WTC11 (cell line): ENCODE results near the gene RSU1. TPM values are rescaled to one million over a fixed set of nuclear protein-coding genes. Genes with fewer than 3 reads are reported as not detected.
A peak's percentile ranks its signal among the peaks of the same experiment; 100 is the strongest.

ENCODE experiments used
- ATAC-seq: fragments of 200-7000 bp; cut with Tn5 transposase; 2 replicates; pipeline ENCODE4 v1.10.0; 2021; ENCODE audit warnings: mild to moderate bottlenecking, moderate library complexity
- CTCF ChIA-PET: fragments of 300-600 bp; sonication (Branson Sonifier 250); formaldehyde crosslinking; loops from one replicate; lab custom pipeline; 2021; ENCODE audit warnings: antibody characterized with exemption; lab: Charles Lee
- POLR2A ChIA-PET: fragments of 350-600 bp; sonication (Branson Sonifier 250); formaldehyde crosslinking; loops from one replicate; lab custom pipeline; 2021; ENCODE audit warnings: antibody characterized with exemption; lab: Charles Lee
- DNase-seq: peaks from one replicate; pipeline ENCODE4 v3.0.0; 2021; ENCODE audit warnings: low spot score
- H3K27ac Mint-ChIP-seq: 2 replicates; pipeline ENCODE4 v1.8.0; 2021; ENCODE audit warnings: mixed read lengths
- H3K27me3 Mint-ChIP-seq: 2 replicates; pipeline ENCODE4 v1.8.0; 2021; ENCODE audit warnings: low read depth, mild to moderate bottlenecking, moderate library complexity, mixed read lengths
- H3K36me3 Mint-ChIP-seq: 2 replicates; pipeline ENCODE4 v1.8.0; 2021; ENCODE audit warnings: mixed read lengths
- H3K4me1 Mint-ChIP-seq: 2 replicates; pipeline ENCODE4 v1.8.0; 2022; ENCODE audit warnings: mixed read lengths
- H3K4me3 Mint-ChIP-seq: 2 replicates; pipeline ENCODE4 v1.8.0; 2021; ENCODE audit warnings: mild to moderate bottlenecking, moderate library complexity, mixed read lengths
- H3K9me3 Mint-ChIP-seq: 2 replicates; pipeline ENCODE4 v1.8.0; 2021; ENCODE audit warnings: mixed read lengths
- AFF4 ChIP-seq: sonication (generic); formaldehyde crosslinking; IDR thresholded peaks from 2 replicates; pipeline ENCODE4 v1.8.1; 2023; ENCODE audit warnings: mild to moderate bottlenecking, missing genetic modification reagents, borderline replicate concordance
- CREB1 ChIP-seq: sonication (generic); formaldehyde crosslinking; IDR thresholded peaks from 2 replicates; pipeline ENCODE4 v1.8.0; 2023; ENCODE audit warnings: mild to moderate bottlenecking, missing genetic modification reagents
- ETV6 ChIP-seq: sonication (generic); formaldehyde crosslinking; IDR thresholded peaks from 2 replicates; pipeline ENCODE4 v1.8.1; 2022; ENCODE audit warnings: mild to moderate bottlenecking, missing genetic modification reagents
- MXD4 ChIP-seq: fragments of 250-450 bp; sonication (Bioruptor Pico); IDR thresholded peaks from 2 replicates; pipeline ENCODE4 v1.8.0; 2021; ENCODE audit warnings: mild to moderate bottlenecking, moderate library complexity, borderline replicate concordance
- MYBL2 ChIP-seq: sonication (generic); formaldehyde crosslinking; IDR thresholded peaks from 2 replicates; pipeline ENCODE4 v1.8.1; 2023; ENCODE audit warnings: mild to moderate bottlenecking, moderate library complexity, missing genetic modification reagents
- NFATC4 ChIP-seq: fragments of 250-450 bp; sonication (Bioruptor Pico); IDR thresholded peaks from 2 replicates; pipeline ENCODE4 v1.9.0; 2021; ENCODE audit warnings: mild to moderate bottlenecking
- NFYB ChIP-seq: sonication (generic); formaldehyde crosslinking; conservative IDR thresholded peaks from 2 replicates; pipeline ENCODE4 v1.8.0; 2022; ENCODE audit warnings: low read depth, missing genetic modification reagents
- NR3C1 ChIP-seq: sonication (generic); formaldehyde crosslinking; conservative IDR thresholded peaks from 2 replicates; pipeline ENCODE4 v1.8.1; 2023; ENCODE audit warnings: low read depth, mild to moderate bottlenecking, missing genetic modification reagents
- OVOL2 ChIP-seq: fragments of 250-450 bp; sonication (Bioruptor Pico); IDR thresholded peaks from 2 replicates; pipeline ENCODE4 v1.9.0; 2021; ENCODE audit warnings: mild to moderate bottlenecking, borderline replicate concordance
- PREB ChIP-seq: sonication (generic); formaldehyde crosslinking; IDR thresholded peaks from 2 replicates; pipeline ENCODE4 v1.8.1; 2022; ENCODE audit warnings: mild to moderate bottlenecking, missing genetic modification reagents, moderate library complexity, borderline replicate concordance
- RELA ChIP-seq: sonication (generic); formaldehyde crosslinking; IDR thresholded peaks from 2 replicates; pipeline ENCODE4 v1.8.1; 2022; ENCODE audit warnings: missing genetic modification reagents, mild to moderate bottlenecking, borderline replicate concordance
- SP1 ChIP-seq: sonication (generic); formaldehyde crosslinking; conservative IDR thresholded peaks from 2 replicates; pipeline ENCODE4 v1.8.1; 2022; ENCODE audit warnings: missing genetic modification reagents
- TEAD1 ChIP-seq: sonication (generic); formaldehyde crosslinking; IDR thresholded peaks from 2 replicates; pipeline ENCODE4 v1.8.0; 2022; ENCODE audit warnings: mild to moderate bottlenecking, missing genetic modification reagents
- ZNF232 ChIP-seq: sonication (generic); formaldehyde crosslinking; IDR thresholded peaks from 2 replicates; pipeline ENCODE4 v1.8.0; 2022; ENCODE audit warnings: mild to moderate bottlenecking, missing genetic modification reagents
- ZNF396 ChIP-seq: fragments of 250-450 bp; sonication (Bioruptor Pico); IDR thresholded peaks from 2 replicates; pipeline ENCODE4 v1.8.0; 2021; ENCODE audit warnings: mild to moderate bottlenecking, moderate library complexity, borderline replicate concordance
- total RNA-seq: library from RNA; stranded (reverse); gene quantifications from 3 replicates; pipeline ENCODE4 v1.2.3, GENCODE V29; 2021
- TF ChIP-seq, protein P1 (sequence below): sonication (generic); formaldehyde crosslinking; IDR thresholded peaks from 2 replicates; pipeline ENCODE4 v1.8.0; 2022; ENCODE audit warnings: missing genetic modification reagents
- TF ChIP-seq, protein P2 (sequence below): sonication (generic); formaldehyde crosslinking; IDR thresholded peaks from 2 replicates; pipeline ENCODE4 v1.8.1; 2023; ENCODE audit warnings: mild to moderate bottlenecking, moderate library complexity, missing genetic modification reagents
- TF ChIP-seq, protein P3 (sequence below): fragments of 200-600 bp; IDR thresholded peaks from 2 replicates; pipeline ENCODE4 v1.8.0; 2022; ENCODE audit warnings: antibody characterized with exemption

The RSU1 gene
- total RNA-seq, 1 experiment from 2014 or later: 46.4 TPM

DNA sequence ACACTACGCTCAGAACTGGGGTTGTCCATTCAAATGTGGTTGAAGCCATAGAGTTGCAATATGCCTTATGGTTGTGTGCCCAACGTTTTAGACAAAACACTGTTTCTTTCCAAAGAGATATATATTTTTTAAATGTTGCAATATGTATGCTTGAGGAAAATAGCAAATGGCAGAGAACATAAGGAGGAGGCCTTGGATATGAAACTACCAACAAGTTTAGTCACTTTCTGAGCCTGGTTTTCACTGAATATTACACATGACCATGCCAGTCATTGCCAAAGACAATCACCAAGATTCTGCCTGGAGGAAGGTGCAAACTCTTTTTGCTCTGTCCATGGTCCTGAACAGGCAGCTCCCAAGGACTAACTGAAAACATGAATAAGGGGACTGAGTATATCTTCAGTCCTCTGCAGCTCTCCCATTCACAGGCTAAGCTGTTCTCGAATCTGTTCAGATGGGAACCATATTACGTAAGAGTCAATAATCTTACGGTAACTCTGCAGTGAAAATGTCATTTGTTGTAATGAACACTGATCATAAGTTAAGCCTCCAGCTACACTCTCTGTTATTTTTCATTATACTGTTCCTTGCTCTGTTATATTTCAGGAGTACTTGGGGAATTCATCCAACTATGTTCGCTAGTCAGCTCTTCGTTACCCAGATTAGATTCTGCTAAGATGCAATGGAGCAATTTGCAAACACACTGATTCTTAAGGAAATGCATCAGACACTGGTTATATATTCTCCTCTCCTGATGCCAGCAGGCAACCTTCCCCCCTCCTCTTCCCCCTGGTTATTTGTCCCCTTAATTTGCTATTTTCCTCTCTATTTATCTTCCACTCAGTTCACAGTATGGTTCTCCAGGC lies 204.9 kb downstream of the RSU1 start:
- H3K27ac Mint-ChIP-seq: no peak overlapping the region
- no peak overlapping the region for H3K4me3 Mint-ChIP-seq
- no peaks in the 10 kb centered on the region for H3K4me1 Mint-ChIP-seq
- peaks cover 4% of the 10 kb centered on the region; the same call in 1 of the 2 replicates for H3K27me3 Mint-ChIP-seq
- H3K9me3 Mint-ChIP-seq: peaks cover 24% of the 10 kb centered on the region
- DNase-seq (peak; percentile 60), ATAC-seq (peak; percentile 80)
- CTCF ChIA-PET: interaction anchor here (1.3 to 1.4 kb wide), 2 partner anchors 67 to 710 kb away, joined by 3 to 5 read pairs; no protein-coding TSS in a partner anchor
- TF ChIP-seq AFF4 (CRISPR knock-in tag) (no peak), TEAD1 (CRISPR knock-in tag) (0 out of 2 replicates have a peak, but pooled peaks have one; percentile 47), CREB1 (CRISPR knock-in tag) (0 out of 2 replicates have a peak, but pooled peaks have one; percentile 41), ETV6 (CRISPR knock-in tag) (0 out of 2 replicates have a peak, but pooled peaks have one; percentile 57), MXD4 (CRISPR knock-in tag) (no peak), ZNF232 (CRISPR knock-in tag) (peak; percentile 62; the same call in 1 of the 2 replicates), MYBL2 (CRISPR knock-in tag) (no peak)
- TF ChIP-seq, protein P1, sequence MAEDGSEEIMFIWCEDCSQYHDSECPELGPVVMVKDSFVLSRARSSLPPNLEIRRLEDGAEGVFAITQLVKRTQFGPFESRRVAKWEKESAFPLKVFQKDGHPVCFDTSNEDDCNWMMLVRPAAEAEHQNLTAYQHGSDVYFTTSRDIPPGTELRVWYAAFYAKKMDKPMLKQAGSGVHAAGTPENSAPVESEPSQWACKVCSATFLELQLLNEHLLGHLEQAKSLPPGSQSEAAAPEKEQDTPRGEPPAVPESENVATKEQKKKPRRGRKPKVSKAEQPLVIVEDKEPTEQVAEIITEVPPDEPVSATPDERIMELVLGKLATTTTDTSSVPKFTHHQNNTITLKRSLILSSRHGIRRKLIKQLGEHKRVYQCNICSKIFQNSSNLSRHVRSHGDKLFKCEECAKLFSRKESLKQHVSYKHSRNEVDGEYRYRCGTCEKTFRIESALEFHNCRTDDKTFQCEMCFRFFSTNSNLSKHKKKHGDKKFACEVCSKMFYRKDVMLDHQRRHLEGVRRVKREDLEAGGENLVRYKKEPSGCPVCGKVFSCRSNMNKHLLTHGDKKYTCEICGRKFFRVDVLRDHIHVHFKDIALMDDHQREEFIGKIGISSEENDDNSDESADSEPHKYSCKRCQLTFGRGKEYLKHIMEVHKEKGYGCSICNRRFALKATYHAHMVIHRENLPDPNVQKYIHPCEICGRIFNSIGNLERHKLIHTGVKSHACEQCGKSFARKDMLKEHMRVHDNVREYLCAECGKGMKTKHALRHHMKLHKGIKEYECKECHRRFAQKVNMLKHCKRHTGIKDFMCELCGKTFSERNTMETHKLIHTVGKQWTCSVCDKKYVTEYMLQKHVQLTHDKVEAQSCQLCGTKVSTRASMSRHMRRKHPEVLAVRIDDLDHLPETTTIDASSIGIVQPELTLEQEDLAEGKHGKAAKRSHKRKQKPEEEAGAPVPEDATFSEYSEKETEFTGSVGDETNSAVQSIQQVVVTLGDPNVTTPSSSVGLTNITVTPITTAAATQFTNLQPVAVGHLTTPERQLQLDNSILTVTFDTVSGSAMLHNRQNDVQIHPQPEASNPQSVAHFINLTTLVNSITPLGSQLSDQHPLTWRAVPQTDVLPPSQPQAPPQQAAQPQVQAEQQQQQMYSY (CRISPR knock-in tag): no peak
- TF ChIP-seq, protein P2, sequence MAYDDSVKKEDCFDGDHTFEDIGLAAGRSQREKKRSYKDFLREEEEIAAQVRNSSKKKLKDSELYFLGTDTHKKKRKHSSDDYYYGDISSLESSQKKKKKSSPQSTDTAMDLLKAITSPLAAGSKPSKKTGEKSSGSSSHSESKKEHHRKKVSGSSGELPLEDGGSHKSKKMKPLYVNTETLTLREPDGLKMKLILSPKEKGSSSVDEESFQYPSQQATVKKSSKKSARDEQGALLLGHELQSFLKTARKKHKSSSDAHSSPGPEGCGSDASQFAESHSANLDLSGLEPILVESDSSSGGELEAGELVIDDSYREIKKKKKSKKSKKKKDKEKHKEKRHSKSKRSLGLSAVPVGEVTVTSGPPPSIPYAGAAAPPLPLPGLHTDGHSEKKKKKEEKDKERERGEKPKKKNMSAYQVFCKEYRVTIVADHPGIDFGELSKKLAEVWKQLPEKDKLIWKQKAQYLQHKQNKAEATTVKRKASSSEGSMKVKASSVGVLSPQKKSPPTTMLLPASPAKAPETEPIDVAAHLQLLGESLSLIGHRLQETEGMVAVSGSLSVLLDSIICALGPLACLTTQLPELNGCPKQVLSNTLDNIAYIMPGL (CRISPR knock-in tag): no peak
- TF ChIP-seq, protein P3, sequence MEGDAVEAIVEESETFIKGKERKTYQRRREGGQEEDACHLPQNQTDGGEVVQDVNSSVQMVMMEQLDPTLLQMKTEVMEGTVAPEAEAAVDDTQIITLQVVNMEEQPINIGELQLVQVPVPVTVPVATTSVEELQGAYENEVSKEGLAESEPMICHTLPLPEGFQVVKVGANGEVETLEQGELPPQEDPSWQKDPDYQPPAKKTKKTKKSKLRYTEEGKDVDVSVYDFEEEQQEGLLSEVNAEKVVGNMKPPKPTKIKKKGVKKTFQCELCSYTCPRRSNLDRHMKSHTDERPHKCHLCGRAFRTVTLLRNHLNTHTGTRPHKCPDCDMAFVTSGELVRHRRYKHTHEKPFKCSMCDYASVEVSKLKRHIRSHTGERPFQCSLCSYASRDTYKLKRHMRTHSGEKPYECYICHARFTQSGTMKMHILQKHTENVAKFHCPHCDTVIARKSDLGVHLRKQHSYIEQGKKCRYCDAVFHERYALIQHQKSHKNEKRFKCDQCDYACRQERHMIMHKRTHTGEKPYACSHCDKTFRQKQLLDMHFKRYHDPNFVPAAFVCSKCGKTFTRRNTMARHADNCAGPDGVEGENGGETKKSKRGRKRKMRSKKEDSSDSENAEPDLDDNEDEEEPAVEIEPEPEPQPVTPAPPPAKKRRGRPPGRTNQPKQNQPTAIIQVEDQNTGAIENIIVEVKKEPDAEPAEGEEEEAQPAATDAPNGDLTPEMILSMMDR: no peak
- TF ChIP-seq, all 79 proteins: peak for 4
- peaks cover 6% of the 10 kb centered on the region for H3K36me3 Mint-ChIP-seq
- POLR2A ChIA-PET: no interaction called here

DNA sequence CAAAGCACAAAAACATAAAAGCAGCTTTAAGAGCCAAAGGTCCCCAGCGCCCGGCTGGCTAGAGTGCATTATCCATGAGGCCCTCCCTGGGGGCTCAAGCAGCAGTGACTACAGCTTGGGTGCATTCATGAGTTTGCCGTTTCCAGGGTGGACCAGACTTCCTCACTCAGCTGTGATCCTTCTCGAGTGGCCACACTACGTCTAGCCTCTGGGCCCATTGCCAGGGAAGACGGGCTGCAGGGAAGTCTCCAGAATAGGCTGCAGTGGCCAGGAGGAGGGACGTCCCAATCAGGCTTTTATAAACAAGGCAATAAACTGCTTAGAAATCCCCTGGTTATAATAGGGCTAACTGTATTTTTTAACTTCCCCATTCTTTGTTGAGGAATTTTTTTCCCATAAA lies 206.2 kb downstream of the RSU1 start:
- no peak overlapping the region for H3K4me3 Mint-ChIP-seq
- ChIA-PET POLR2A (no interaction called here), CTCF (no interaction called here)
- no peaks in the 10 kb centered on the region for H3K4me1 Mint-ChIP-seq
- TF ChIP-seq NR3C1 (CRISPR knock-in tag) (no peak), RELA (CRISPR knock-in tag) (no peak), NFATC4 (no peak), CREB1 (CRISPR knock-in tag) (no peak), ETV6 (CRISPR knock-in tag) (no peak), SP1 (CRISPR knock-in tag) (no peak), MYBL2 (CRISPR knock-in tag) (no peak), PREB (CRISPR knock-in tag) (no peak), ZNF396 (no peak), NFYB (CRISPR knock-in tag) (no peak), OVOL2 (CRISPR knock-in tag) (no peak)
- TF ChIP-seq, protein P2 (CRISPR knock-in tag): no peak
- no peak for ATAC-seq
- peaks cover 6% of the 10 kb centered on the region for H3K36me3 Mint-ChIP-seq
- no peak for DNase-seq
- peaks cover 12% of the 10 kb centered on the region for H3K9me3 Mint-ChIP-seq
- H3K27ac Mint-ChIP-seq: no peak overlapping the region
- peaks cover 4% of the 10 kb centered on the region; the same call in 1 of the 2 replicates for H3K27me3 Mint-ChIP-seq
